Measurements from ENCODE around the gene HOXD10. TPM values are rescaled to one million over a fixed set of nuclear protein-coding genes. Genes with fewer than 3 reads are reported as not detected.
A peak's percentile ranks its signal among the peaks of the same experiment; 100 is the strongest.

HOXD10 gene
- polyA plus RNA-seq, 5 donors = 0.06 to 0.75 (median 0.14) TPM; not detected in 1

DNA sequence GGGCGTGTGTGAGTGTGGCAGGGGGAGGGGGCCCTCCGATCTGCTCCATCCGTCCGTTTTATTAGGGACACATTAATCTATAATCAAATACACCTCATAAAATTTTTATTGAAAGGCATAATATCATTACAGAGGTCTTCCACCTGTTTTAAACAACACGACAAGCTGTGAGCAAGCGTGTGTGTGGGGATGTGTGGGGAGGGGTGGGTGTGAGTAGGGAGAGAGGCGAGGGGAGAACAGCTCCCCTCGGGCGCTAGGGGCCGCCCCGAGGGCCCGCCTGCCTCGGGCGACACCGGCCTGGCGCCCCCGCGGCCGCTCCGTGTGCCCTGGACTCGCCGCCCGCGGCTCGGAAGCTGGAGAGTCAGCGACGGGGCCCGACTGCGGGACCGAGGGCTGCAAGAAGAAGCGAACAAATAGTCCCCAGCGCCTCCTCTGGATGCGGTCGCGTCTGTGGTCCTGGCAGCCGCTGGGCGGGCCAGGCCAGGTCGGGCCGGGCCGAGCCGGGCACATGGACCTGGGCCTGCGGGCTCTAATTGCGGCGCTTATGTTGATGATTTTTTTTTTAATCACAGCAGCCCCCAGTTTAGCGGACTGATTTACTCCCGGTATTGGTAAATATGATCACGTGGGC lies 5.6 kb downstream of the HOXD10 start:
- DNase-seq = no peak

DNA sequence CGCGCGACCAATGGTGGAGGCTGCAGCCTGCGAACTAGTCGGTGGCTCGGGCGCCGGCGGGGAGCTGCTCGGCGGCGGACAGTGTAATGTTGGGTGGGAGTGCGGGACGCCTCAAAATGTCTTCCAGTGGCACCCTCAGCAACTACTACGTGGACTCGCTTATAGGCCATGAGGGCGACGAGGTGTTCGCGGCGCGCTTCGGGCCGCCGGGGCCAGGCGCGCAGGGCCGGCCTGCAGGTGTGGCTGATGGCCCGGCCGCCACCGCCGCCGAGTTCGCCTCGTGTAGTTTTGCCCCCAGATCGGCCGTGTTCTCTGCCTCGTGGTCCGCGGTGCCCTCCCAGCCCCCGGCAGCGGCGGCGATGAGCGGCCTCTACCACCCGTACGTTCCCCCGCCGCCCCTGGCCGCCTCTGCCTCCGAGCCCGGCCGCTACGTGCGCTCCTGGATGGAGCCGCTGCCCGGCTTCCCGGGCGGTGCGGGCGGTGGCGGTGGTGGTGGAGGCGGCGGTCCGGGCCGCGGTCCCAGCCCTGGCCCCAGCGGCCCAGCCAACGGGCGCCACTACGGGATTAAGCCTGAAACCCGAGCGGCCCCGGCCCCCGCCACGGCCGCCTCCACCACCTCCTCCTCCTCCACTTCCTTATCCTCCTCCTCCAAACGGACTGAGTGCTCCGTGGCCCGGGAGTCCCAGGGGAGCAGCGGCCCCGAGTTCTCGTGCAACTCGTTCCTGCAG lies 6.3 kb downstream of the HOXD10 start, which contains the start of gene HOXD9:
Gene HOXD9 (plus strand): TSS at position 37 of the 728 bp plus-strand sequence. CDS start 50 bp downstream, at position 87.
- DNase-seq = no peak

DNA sequence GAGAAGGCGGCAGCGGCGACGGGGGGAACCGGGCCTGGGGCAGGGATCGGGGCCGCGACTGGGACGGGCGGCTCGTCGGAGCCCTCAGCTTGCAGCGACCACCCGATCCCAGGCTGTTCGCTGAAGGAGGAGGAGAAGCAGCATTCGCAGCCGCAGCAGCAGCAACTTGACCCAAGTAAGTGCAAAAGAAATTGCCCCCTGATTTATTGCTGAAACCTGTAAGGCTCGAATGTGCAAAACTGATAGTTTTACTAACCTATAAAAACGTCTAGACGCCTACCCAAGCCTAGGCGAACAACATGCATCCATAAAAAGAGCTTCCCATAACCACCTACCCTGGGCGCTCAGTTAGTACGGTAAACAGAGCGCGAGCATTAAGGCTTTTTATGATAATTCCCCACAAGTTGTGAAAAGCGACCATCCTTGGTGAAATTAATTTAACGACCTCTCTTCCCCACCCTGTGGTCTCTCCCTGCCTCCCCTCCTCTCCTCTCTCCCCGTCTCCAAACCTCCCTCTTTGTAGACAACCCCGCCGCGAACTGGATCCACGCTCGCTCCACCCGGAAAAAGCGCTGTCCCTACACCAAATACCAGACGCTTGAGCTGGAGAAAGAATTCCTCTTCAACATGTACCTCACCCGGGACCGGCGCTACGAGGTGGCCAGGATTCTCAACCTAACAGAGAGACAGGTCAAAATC lies 7.0 kb downstream of the HOXD10 start:
- DNase-seq = no peak

DNA sequence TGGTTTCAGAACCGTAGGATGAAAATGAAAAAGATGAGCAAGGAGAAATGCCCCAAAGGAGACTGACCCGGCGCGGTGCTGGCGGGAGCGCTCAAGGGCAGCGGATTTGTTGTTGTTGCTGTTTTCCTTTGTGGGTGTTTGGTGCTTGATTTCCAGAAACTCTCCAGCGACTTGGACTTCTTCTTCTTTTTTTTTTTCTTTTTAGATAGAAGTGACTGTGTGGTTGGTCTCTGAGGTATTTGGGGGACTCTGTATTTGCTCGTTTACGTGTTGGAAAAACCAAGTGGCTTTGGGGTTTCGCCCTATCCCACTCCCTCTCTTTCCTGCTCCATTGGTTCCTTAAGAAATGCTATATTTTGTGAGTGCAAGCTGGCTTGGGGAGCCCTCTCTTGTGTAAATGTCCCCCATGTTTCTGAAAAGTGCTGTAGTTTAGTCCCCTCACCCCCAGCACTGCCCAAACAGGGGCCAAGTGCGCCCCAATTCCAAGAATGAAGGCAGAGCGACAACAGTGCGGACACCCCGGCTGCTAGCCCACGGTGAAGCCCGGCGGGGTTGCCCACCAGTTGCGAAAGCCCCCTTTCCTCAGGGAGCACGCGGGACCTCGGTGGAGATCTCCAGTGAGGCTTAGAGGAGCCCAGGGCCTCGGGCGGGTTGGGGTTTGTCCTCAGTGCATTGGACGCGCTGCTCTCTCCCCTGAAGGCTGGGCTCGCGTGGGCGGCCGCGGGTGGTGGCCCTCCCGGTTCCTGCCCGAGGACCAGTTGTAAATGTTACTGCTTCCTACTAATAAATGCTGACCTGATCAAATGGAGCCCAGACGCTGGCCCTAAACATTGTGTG lies 7.8 kb downstream of the HOXD10 start:
- no peak for DNase-seq

DNA sequence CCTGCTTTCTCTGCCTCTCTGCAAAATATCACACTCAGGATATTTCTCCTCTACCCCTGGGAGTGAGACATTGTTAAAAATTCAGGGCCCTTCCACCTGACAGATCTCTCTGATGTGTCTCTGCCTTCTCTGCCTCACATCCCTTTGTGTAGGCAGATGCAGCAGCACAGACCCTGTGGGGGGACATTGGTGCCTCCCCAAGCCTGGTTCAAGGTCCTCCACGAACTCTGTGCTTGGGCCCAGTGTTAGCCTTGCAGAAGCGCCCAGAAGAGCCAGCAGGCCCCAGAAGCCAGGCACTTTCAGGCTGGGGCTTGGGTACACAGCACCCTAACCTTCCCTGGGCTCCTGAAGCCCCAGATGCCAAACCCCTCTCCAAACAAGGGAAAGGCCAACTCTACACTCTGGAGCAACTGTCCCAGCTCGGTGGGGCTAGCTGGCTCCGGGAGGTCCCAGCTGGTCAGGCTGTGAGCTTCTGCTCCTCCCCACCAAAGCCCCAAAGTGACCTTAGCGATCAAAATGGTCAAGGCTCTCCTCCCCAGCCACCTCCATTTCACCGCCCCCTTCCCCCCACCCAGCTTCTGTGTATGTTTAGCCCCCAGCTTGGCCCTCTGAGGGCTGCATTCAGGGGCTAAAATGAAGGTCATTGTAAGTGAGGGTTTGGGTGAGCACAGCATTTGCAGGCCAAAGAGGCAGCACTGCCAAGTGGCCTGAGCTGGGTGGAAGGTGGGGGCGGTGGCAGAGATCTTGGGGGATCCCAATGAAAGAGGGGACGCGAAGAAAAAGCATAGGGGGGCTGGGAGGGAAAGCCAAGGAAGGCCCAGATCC lies 8.6 kb downstream of the HOXD10 start:
- no peak for DNase-seq

DNA sequence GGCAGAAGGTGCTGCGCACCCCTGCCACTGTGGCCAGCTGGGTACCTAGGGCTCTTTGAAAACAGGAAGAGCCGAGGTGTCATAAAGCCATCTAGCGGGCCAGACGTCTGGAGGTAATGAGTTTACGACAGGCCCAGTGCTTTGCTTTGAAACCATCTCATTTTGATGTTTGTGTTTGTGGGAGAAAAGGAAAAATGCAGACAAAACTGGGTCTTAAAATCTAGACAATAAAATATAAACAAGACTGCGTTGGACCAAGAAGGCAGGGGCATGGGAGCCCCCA lies 9.1 kb downstream of the HOXD10 start:
- DNase-seq = no peak

DNA sequence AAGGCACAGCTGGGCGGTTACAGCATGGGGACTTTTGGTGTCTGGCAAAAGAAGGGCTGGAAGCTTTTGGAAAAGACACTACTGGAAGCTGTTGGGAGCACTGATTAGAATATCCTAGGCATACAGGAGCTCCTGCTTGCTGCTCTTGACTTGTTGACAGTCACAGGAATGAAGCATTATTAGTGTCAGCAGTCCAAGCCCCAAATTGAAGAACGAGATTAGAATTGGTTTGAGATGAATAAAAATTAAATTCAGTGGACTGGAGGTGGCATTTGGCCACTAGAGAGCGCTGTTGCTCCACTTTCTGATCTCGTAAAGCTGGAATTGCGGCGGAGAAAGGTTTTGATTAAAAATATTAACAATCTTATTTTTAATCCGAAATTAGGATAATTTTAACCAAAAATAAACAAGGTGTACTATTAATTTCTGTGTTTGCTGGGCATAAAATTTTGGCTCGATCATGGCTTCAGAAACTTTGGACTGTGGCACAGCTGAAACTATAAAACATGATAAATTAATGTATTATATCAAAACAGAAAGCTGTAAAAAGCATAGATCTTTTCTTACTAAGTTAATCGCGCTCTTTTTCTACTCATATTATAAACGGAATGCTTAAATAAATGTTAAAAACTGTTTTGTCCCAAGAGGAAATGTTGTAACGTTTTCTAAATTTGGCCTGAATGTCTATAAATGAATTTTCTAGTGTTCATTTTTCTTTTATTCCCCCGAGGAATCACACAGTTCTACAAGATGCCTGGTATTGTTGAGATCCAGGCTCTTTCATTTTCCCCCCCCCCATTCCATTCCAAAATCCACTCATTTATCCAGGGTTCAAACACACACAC lies 10.6 kb downstream of the HOXD10 start:
- peak in 1 of 2 donors; percentile 72 for DNase-seq

DNA sequence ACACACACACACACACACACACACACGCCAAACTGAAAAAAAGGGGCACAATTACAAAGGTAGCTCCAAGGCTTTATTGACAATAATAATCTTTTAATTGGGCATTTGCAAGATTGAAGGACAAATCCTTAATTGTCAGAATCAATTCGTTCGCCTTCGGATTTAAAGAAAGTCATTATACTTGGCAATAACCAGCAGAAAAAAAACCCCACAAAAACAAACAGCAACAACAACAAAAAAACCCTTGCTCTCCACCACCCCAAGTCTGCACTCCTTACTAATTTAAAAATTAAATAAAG lies 11.1 kb downstream of the HOXD10 start:
- no peak for DNase-seq

DNA sequence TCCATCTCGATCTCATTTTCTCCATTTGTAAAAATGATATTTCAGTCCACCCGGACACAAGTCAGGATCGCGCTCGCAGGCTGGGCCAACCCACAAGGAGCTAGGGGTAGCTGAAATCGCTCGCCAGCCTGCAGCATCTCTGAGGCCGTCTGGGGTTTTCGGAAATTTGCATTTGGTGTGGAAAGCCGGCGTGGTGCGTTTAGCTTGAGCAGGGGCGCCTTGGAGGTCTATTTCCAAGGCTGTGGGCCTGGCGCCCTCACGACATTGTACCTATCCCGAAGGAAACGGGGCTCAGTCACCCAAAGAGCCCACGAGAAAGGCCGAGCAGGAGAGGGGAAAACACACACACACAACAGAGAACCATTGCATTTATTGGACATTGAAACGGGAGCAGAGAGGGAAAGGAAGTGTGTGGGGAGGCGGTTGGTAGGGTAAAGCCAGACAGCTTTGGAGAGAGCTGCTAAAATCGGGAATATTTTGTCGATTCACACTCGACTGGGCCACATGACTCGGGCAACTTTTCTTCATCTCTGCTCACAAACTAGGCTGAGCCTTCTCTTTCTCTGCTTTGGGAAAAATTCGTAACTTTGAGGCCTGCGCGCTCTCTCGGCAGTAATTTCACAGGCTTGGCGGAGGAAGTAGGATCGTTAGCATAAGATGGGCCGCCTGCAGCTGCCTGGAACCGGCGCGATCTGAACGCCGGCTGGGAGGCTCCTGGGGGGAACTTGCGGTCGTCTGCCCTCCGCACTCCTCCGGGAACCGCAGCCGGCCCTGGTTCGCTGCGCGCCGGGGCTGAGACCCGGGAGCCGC lies 11.8 kb downstream of the HOXD10 start:
- DNase-seq = peak in 1 of 2 donors; percentile 51

DNA sequence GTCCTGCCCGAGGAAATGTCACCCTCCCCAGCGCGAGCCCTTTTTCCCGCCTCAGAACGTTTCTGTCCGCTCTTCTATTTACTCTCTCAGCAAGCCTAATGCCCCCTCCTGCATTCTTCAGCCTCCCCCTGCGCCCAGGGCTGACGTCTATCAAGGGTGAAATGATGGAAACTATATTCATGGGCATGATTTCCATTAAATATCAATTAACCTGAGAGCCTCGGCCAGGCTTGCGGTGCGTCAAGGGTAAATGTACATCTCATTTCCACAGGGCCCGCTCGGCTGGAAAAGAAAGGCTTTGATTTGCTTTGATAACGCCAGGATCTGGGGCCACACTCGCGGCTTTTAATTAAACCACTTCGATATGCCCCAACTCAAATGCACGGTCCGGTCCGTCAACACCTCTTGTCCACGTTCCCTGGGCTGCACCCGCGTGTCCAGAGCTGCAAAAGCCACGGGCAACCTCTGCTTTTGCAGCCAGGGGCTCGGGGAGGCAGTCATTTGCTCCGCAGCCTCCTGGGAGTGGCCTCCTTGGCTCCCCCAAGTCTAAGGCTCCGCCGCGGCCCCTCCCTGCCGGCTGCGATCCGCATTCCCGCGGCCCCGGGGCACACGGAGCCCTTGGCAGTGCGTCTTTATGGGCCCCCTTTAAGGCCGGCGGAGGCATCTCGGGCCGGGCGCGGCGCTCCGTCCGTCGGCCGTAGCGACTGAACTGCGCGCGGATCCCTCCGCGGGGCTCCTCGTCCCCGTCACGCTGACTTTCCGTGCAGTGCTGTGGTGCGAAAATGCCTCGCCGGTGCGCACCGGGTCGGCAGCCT lies 12.6 kb downstream of the HOXD10 start, which contains the start of gene HOXD8:
Gene HOXD8 (plus strand): TSS at position 724 of the 815 bp plus-strand sequence. CDS start 662 bp downstream, outside the sequence.
- DNase-seq = no peak

DNA sequence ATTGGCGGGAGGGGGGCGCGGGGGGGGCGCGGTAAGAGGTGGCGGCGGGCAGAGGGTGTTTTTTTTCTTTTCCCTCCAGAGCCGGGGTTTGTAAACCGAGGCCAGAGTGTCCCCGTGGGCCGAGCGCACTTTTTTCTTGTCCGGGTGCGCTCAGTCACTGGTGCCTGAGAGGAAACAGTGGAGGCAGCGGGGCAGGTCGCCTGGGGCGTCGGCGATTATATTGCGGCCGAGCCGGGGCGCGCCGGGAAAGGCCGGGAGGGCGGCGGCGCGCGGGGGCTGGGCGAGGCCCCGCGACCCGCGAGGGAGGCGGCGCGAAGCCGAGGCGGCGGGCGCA lies 13.2 kb downstream of the HOXD10 start:
- no peak for DNase-seq

DNA sequence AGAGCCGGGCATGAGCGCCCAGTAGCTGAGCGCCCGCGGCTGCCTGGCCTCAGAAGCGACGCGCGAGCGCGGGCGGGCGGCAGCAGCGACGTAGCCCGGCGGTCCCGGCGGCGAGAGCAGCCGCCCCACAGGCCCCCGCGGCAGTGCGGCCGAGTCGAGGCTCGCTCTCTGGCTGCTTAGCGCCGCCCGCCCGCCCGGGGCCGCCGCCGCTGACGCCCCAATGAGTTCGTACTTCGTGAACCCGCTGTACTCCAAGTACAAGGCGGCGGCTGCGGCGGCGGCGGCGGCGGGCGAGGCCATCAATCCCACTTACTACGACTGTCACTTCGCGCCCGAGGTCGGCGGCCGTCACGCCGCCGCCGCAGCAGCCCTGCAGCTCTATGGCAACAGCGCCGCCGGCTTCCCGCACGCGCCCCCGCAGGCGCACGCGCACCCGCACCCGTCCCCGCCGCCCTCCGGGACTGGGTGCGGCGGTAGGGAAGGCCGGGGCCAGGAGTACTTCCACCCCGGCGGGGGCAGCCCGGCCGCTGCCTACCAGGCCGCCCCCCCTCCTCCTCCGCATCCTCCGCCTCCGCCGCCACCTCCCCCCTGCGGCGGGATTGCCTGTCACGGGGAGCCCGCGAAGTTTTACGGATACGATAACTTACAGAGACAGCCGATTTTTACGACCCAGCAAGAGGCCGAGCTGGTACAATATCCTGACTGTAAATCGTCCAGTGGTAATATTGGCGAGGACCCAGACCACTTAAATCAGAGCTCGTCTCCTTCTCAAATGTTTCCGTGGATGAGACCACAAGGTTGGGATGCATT lies 13.8 kb downstream of the HOXD10 start:
- no peak for DNase-seq

DNA sequence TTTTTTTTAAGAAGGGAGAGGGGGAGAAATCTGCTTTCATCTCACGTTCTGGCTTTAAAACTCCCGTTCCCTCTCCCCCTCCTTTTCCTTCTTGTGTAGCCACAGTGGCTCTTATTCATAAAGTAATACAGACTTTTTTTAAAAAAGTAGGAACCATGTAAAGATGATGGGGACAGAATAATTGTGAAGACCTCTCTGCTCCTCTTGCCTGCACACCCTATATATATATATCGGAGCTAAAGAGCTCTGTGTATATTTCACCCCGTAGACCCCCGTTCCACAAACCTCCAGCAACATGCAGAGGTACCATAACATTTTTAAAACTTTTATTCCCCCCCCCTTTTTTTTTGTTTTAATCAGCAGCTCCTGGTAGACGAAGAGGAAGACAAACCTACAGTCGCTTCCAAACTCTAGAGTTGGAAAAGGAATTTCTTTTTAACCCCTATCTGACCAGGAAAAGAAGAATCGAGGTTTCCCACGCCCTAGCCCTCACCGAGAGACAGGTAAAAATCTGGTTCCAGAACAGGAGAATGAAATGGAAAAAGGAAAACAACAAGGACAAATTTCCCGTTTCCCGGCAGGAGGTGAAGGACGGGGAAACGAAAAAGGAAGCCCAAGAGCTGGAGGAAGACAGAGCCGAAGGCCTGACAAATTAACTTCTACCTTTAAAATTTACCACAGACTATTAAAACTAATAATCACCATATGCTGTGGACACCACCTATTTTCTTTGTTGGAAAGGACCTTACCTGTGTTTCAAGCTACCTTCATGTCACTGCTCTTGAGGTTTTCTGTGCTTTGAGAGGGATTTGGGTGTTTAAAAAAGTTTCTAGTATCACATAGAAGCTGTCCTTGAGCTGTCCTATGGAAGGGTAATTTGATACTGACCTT lies 14.6 kb downstream of the HOXD10 start:
- no peak for DNase-seq

DNA sequence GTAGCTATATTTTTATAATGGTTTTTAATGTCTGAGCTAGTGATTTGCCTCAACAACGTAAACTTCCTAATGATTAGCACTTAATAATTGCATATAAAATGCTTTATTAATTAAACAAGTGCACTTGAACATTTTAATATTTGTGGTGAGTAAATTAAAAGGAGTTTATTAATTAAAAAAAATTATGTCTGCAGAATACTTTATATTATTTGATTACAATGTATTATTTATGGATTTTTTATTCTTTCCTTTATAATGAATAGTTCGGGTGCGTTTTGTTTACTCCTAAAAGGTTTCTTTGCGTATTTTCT lies 15.2 kb downstream of the HOXD10 start:
- DNase-seq = no peak

DNA sequence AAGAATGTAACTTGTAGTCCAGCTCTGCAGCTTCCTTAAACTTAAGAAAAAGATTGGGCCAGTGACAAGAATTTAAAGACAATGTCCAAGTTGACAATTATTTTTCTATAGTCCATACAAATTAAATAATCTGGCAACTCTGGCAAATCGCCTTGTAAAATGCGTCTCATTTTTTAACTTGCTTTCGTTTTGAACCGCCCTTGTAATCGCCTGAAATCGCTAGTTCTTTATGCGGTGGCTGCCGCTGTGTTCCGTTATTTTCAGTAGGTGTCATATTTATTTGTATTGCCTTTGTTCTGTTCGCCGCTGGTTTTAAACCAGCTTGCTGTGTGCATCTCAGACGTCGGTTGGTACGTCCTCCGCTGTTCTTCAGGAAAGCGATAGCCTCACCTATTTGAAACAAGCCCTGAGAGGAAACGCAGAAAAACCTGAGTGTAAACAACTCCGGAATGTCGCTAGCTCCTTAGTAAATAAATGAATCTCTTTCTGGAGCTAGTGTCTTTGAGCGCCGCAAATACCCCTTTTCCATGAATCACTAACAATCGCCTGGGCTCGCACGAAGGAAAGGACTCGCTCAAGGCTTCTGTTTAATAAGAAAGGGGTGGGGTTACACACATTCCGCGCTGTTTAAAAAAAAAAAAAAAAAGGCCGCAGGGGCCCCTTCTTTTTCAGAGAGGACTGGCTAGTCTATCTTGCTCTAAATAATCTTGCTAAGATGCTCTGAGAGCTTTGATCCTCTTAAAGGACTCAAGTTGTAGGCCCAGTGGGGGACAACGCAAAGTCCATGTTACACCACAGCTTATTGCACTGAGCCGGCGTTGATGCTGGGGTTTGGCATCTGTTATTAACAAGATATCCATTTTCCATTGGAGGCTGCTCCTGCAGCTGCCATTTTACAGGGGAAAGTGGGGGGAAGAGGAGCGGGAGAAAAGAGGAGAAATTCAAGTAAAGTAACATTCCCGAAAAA lies 15.9 kb downstream of the HOXD10 start:
- peak in 1 of 2 donors; percentile 48 for DNase-seq

DNA sequence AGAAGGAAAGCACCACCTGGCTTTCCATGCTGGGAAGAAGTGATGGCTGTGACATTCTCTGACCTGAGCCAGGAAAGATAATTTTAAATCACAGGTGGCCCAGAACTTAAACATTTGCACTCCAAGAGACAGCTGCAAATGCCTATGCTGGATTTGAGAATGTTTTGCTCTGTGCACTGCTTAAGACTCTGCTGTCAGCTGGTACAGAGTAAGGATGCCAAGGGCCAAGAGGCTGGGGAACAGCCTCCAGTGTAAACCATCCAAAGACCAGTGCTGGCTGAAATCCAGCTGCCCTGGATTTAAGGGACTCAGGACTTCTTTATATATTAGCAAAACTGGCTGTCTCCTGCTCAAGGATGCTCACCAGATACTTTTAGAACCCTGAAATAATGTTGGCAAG lies 16.8 kb downstream of the HOXD10 start:
- no peak for DNase-seq

All from right lung (tissue), 5 donors.